ENCODE measurements around the gene MARCHF5. TPM values are rescaled to one million over a fixed set of nuclear protein-coding genes. Genes with fewer than 3 reads are reported as not detected.

MARCHF5 gene
- polyA plus RNA-seq, 2 of the 4 experiments (the other 2 are of a cell fraction) = 24.7 to 37.3 TPM

DNA sequence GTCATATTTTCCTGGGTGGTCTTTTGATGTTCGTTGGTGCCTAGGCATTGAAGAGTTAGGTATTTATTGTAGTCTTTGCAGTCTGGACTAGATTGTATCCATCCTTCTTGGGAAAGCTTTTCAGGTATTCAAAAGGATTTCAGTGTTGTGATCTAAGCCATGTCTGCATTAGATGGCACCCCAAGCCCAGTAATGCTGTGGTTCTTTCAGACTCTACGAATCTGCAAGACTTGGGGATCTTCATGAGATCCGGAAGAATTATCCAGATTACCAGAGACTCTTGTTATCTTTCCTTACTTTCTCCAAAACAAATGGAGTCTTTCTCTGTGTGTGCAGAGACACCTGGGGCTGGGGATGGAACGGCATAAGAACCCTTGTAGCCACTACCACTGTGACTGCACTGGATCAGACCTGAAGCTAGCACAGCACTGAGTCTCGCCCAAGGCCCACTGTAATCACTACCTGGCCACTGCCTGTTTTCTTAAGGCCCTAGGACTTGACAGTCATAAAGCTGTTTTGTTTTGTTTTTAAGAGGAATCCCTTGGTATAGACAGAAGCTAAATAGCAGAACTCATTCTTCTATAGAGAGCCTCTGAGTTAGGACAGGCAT is 75.5 kb downstream of the MARCHF5 start:
- Histone ChIP-seq H3K4me1 (no peaks in the 10 kb centered on the region), H3K4me2 (no peak overlapping the region), H3K4me3 (no peak overlapping the region), H3K27ac (no peak overlapping the region), H3K9me3 (no peaks in the 10 kb centered on the region)
- ChIA-PET CTCF (interaction anchor here (0.6 to 1.0 kb wide), 2 partner anchors 14 to 116 kb away, joined by 3 read pairs; no protein-coding TSS in a partner anchor), POLR2A (no interaction called here)
- 0 out of 5 replicates have a peak, but pooled peaks of 1 of the 2 experiments have one; percentile 13 for TF ChIP-seq RAD21 (conservative IDR thresholded peaks at IDR 0.05 in 1 of 2, IDR thresholded peaks at IDR 0.05 in 1 of 2)
- TF ChIP-seq, protein P1, sequence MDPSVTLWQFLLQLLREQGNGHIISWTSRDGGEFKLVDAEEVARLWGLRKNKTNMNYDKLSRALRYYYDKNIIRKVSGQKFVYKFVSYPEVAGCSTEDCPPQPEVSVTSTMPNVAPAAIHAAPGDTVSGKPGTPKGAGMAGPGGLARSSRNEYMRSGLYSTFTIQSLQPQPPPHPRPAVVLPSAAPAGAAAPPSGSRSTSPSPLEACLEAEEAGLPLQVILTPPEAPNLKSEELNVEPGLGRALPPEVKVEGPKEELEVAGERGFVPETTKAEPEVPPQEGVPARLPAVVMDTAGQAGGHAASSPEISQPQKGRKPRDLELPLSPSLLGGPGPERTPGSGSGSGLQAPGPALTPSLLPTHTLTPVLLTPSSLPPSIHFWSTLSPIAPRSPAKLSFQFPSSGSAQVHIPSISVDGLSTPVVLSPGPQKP (IDR thresholded peaks at IDR 0.05; ENCODE audit: low read depth, low read length) = no peak
- TF ChIP-seq KDM1A (IDR thresholded peaks at IDR 0.05; ENCODE audit: low read depth) = no peak
- TF ChIP-seq ZNF302 (CRISPR knock-in tag; IDR thresholded peaks at IDR 0.05) = no peak
- TF ChIP-seq EHF (CRISPR knock-in tag; IDR thresholded peaks at IDR 0.05) = no peak
- no peak for TF ChIP-seq GATA3 (IDR thresholded peaks at IDR 0.05; ENCODE audit: borderline replicate concordance)
- no peak for FAIRE-seq
- peak; percentile 34 to 59; a peak in 4 of 6 replicates for ATAC-seq
- no peak for DNase-seq (ENCODE audit: low read depth in 1 of 2, low spot score in 1 of 2)
- 55% methylated on average over 5 of the region's 5 CpGs for WGBS (ENCODE audit: missing lambda C conversion rate)

DNA sequence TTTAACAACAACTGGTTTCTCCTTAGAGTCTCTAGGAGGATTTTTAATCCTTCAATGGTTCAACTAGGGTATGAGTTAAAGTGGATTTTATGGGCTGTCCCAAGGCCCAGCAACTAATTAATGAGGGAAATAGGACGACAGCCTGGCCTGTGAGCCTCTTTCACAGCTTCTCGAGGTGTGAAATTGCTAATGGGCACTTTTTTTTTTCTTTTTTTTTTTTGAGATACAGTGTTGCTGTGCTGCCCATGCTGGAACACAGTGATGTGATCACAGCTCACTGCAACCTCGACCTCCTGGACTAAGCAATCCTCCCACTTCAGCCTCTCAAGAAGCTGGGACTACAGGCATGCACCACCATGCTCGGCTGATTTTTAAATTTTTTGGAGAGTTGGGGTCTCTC is 87.0 kb downstream of the MARCHF5 start:
- CTCF ChIA-PET = no interaction called here
- Histone ChIP-seq H3K4me2 (no peak overlapping the region), H3K27ac (no peak overlapping the region), H3K4me3 (no peak overlapping the region), H3K4me1 (no peaks in the 10 kb centered on the region), H3K9me3 (no peaks in the 10 kb centered on the region)
- ATAC-seq (no peak), DNase-seq (ENCODE audit: low read depth in 1 of 2, low spot score in 1 of 2) (no peak), FAIRE-seq (no peak)
- no peak for TF ChIP-seq NR3C1 (IDR thresholded peaks at IDR 0.05)
- TF ChIP-seq BHLHE40 (IDR thresholded peaks at IDR 0.05; ENCODE audit: low read depth, low read length) = no peak
- no peak for TF ChIP-seq EP300 (IDR thresholded peaks at IDR 0.05)
- no peak for TF ChIP-seq POLR2AphosphoS2 (conservative IDR thresholded peaks at IDR 0.05; ENCODE audit: low read length)
- TF ChIP-seq ZSCAN20 (CRISPR knock-in tag; IDR thresholded peaks at IDR 0.05) = no peak
- TF ChIP-seq HEYL (CRISPR knock-in tag; IDR thresholded peaks at IDR 0.05) = no peak
- TF ChIP-seq, protein P2, sequence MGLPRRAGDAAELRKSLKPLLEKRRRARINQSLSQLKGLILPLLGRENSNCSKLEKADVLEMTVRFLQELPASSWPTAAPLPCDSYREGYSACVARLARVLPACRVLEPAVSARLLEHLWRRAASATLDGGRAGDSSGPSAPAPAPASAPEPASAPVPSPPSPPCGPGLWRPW (IDR thresholded peaks at IDR 0.05) = no peak
- TF ChIP-seq, protein P3, sequence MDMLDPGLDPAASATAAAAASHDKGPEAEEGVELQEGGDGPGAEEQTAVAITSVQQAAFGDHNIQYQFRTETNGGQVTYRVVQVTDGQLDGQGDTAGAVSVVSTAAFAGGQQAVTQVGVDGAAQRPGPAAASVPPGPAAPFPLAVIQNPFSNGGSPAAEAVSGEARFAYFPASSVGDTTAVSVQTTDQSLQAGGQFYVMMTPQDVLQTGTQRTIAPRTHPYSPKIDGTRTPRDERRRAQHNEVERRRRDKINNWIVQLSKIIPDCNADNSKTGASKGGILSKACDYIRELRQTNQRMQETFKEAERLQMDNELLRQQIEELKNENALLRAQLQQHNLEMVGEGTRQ (IDR thresholded peaks at IDR 0.05) = no peak
- TF ChIP-seq HOXB13 (CRISPR knock-in tag; IDR thresholded peaks at IDR 0.05; ENCODE audit: low read depth) = no peak
- TF ChIP-seq TFCP2L1 (CRISPR knock-in tag; IDR thresholded peaks at IDR 0.05) = no peak
- no peak for TF ChIP-seq ZC3H11A (IDR thresholded peaks at IDR 0.05)
- no peak for TF ChIP-seq NFE2L2 (conservative IDR thresholded peaks at IDR 0.05; ENCODE audit: low read length)
- TF ChIP-seq, protein P4, sequence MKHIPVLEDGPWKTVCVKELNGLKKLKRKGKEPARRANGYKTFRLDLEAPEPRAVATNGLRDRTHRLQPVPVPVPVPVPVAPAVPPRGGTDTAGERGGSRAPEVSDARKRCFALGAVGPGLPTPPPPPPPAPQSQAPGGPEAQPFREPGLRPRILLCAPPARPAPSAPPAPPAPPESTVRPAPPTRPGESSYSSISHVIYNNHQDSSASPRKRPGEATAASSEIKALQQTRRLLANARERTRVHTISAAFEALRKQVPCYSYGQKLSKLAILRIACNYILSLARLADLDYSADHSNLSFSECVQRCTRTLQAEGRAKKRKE (CRISPR knock-in tag; IDR thresholded peaks at IDR 0.05; ENCODE audit: low read depth) = no peak
- TF ChIP-seq KDM5A (IDR thresholded peaks at IDR 0.05) = no peak
- 23% methylated on average over 4 of the region's 4 CpGs for whole genome bisulfite sequencing (ENCODE audit: missing lambda C conversion rate)
- POLR2A ChIA-PET = no interaction called here

DNA sequence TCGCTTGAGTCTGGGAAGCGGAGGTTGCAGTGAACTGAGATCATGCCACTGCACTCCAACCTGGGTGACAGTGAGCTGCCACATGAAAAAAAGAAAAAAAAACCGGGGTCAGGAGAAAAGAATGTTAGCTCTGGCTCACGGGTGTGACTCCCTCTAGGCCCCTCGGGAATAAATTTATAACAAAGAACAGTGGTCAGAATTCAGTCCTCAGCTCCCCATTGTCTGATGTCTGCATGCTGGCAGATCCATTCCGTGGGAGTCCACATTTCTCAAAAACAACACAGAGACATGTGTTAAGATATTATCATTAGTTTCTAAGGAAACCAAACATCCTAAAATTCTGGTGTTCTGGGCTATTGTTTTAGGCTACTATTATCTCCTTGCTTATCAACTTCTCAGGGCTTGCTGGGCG is 90.6 kb downstream of the MARCHF5 start:
- no peak overlapping the region for H3K27ac ChIP-seq
- ChIA-PET POLR2A (no interaction called here), CTCF (interaction anchor here (1.4 kb wide), 1 partner anchor 20 kb away, joined by 4 read pairs; no protein-coding TSS in a partner anchor)
- WGBS (ENCODE audit: missing lambda C conversion rate) = 37% methylated on average over 7 of the region's 7 CpGs
- ATAC-seq = no peak
- no peak overlapping the region for H3K4me2 ChIP-seq
- DNase-seq (ENCODE audit: low read depth in 1 of 2, low spot score in 1 of 2) = no peak
- no peaks in the 10 kb centered on the region for H3K9me3 ChIP-seq
- H3K4me3 ChIP-seq = no peak overlapping the region
- no peak for FAIRE-seq
- H3K4me1 ChIP-seq = no peaks in the 10 kb centered on the region
- TF ChIP-seq, protein P5, sequence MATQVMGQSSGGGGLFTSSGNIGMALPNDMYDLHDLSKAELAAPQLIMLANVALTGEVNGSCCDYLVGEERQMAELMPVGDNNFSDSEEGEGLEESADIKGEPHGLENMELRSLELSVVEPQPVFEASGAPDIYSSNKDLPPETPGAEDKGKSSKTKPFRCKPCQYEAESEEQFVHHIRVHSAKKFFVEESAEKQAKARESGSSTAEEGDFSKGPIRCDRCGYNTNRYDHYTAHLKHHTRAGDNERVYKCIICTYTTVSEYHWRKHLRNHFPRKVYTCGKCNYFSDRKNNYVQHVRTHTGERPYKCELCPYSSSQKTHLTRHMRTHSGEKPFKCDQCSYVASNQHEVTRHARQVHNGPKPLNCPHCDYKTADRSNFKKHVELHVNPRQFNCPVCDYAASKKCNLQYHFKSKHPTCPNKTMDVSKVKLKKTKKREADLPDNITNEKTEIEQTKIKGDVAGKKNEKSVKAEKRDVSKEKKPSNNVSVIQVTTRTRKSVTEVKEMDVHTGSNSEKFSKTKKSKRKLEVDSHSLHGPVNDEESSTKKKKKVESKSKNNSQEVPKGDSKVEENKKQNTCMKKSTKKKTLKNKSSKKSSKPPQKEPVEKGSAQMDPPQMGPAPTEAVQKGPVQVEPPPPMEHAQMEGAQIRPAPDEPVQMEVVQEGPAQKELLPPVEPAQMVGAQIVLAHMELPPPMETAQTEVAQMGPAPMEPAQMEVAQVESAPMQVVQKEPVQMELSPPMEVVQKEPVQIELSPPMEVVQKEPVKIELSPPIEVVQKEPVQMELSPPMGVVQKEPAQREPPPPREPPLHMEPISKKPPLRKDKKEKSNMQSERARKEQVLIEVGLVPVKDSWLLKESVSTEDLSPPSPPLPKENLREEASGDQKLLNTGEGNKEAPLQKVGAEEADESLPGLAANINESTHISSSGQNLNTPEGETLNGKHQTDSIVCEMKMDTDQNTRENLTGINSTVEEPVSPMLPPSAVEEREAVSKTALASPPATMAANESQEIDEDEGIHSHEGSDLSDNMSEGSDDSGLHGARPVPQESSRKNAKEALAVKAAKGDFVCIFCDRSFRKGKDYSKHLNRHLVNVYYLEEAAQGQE (IDR thresholded peaks at IDR 0.05) = no peak
- TF ChIP-seq ESRRA (IDR thresholded peaks at IDR 0.05; ENCODE audit: borderline replicate concordance, low read length) = no peak
- no peak for TF ChIP-seq EP300 (IDR thresholded peaks at IDR 0.05)
- TF ChIP-seq CHD2 (IDR thresholded peaks at IDR 0.05; ENCODE audit: low read length, partially characterized antibody) = no peak
- no peak for TF ChIP-seq POLR2A (IDR thresholded peaks at IDR 0.05; ENCODE audit: low read length)
- TF ChIP-seq HDAC2 (IDR thresholded peaks at IDR 0.05) = no peak
- TF ChIP-seq HOXB13 (CRISPR knock-in tag; IDR thresholded peaks at IDR 0.05; ENCODE audit: low read depth) = no peak
- no peak for TF ChIP-seq KDM5A (IDR thresholded peaks at IDR 0.05)
- no peak for TF ChIP-seq RAD21 (conservative IDR thresholded peaks at IDR 0.05 in 1 of 2, IDR thresholded peaks at IDR 0.05 in 1 of 2)
- TF ChIP-seq, protein P6, sequence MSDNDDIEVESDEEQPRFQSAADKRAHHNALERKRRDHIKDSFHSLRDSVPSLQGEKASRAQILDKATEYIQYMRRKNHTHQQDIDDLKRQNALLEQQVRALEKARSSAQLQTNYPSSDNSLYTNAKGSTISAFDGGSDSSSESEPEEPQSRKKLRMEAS (IDR thresholded peaks at IDR 0.05) = no peak
- TF ChIP-seq NPAS2 (CRISPR knock-in tag; IDR thresholded peaks at IDR 0.05; ENCODE audit: borderline replicate concordance) = no peak
- TF ChIP-seq ZC3H11A (IDR thresholded peaks at IDR 0.05) = no peak
- TF ChIP-seq ZSCAN20 (CRISPR knock-in tag; IDR thresholded peaks at IDR 0.05) = no peak
